ENCODE data around the gene FOXK1.
A peak's percentile ranks its signal among the peaks of the same experiment; 100 is the strongest.

FOXK1 gene

DNA sequence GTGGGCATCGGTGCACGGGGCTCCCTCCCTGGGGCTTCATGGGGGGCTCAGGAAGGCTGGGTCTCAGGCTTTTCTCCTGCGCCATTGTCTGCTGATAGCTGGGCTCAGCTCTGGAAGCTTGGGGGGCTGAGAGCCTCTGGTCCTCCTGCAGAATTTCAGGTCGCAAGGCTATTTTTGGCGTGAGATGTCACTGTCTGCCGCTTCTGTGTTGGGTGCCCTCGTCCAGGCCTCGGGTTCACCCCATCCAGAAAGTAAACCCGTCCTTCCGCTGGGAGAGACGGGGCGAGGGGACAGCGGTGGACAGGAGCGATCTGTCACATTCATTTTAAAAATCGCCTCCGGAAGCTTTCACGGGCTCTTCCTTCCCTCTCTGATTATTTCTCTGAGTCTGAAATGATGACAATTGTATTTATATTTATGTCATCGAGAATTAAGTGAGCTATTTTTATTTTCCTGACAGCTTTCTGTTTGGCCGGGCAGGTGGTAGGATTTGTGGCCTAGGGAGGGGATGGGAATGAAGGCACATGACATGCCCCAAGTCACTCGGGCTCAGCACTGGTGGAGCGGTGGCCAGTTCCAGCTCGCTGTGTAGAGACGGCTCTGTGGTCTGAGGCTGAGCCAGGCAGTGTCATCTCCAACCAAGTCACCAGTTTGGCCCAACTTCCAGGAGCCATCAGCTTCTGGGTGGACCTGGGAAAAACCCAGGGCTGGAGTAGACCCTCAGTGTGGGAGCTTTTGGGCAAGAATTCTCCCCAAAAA, 52.7 kb downstream of the FOXK1 start:
- Histone ChIP-seq H3K36me3 (peaks cover 21% of the 10 kb centered on the region), H3K27me3 (no peaks in the 10 kb centered on the region), H3K4me1 (peaks cover 10% of the 10 kb centered on the region), H3K9me3 (no peaks in the 10 kb centered on the region), H3K4me3 (ENCODE audit: low read depth, low read length) (no peak overlapping the region)
- TF ChIP-seq, protein P1, sequence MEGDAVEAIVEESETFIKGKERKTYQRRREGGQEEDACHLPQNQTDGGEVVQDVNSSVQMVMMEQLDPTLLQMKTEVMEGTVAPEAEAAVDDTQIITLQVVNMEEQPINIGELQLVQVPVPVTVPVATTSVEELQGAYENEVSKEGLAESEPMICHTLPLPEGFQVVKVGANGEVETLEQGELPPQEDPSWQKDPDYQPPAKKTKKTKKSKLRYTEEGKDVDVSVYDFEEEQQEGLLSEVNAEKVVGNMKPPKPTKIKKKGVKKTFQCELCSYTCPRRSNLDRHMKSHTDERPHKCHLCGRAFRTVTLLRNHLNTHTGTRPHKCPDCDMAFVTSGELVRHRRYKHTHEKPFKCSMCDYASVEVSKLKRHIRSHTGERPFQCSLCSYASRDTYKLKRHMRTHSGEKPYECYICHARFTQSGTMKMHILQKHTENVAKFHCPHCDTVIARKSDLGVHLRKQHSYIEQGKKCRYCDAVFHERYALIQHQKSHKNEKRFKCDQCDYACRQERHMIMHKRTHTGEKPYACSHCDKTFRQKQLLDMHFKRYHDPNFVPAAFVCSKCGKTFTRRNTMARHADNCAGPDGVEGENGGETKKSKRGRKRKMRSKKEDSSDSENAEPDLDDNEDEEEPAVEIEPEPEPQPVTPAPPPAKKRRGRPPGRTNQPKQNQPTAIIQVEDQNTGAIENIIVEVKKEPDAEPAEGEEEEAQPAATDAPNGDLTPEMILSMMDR (IDR thresholded peaks at IDR 0.05; ENCODE audit: low read depth, low read length): no peak
- DNase-seq: no peak

DNA sequence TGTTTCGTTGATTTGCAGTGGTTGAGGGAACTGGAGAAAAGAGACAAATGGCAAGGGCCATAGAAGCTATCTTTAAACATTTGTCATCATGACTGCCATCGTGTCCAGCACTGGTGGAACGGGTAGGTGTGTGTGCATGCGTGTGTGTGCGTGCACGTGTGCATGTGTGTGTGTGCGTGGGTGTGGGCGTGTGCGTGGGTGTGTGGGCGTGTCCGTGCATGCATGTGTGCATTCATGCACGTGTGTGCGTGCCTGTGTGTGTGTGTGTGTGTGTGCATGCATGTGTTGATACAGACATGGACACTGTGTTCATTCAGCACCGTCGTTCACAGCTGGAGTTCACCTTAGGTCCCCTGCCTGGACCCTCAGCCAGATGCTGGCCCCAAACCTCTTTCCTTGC, 55.2 kb downstream of the FOXK1 start:
- Histone ChIP-seq H3K36me3 (peaks cover 27% of the 10 kb centered on the region), H3K4me3 (ENCODE audit: low read depth, low read length) (no peak overlapping the region), H3K27me3 (no peaks in the 10 kb centered on the region), H3K4me1 (peaks cover 11% of the 10 kb centered on the region), H3K9me3 (no peaks in the 10 kb centered on the region)
- no peak for DNase-seq
- TF ChIP-seq, protein P1 (IDR thresholded peaks at IDR 0.05; ENCODE audit: low read depth, low read length): no peak

DNA sequence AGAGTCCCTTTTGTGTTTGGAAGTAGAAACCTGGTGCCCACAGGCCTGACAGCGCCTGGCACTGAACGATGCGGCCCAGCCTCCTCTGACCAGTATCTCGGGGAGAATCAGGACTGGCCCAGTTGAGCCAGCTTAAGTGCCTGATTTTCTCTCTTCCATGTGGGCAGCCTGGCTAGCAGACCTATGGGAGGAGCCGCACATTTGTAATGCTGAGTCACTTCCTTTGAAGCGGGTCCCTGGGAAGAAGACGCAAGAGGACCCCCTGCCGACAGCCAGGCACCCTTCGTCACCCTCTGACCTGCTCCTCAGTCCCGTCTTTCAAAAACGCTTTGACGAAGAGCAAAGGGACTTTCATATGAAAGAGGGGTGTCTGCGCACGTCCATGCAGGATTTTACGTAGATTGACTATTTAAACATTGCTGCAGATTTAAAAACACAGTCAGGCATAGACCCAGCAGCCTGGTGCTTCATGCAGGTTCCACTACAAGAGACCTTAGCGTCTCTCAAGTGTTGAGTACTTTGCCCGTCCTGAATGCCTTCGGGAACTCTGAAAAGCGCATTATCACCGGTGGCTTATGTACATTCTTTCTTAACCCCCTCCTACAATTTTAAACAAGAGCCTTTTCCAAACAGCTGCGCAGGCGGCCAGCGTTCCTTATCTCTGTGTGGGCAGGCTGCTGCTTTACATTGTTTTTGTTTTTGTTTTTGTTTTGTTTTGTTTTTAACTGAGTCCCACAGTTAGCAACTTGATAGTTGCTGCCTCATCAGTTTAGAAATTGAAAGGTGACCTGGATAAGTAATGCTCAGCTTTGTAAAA, 56.8 kb downstream of the FOXK1 start:
- Histone ChIP-seq H3K4me1 (peaks cover 11% of the 10 kb centered on the region), H3K27me3 (no peaks in the 10 kb centered on the region), H3K4me3 (ENCODE audit: low read depth, low read length) (peak overlapping the region; percentile 53), H3K36me3 (peaks cover 32% of the 10 kb centered on the region), H3K9me3 (no peaks in the 10 kb centered on the region)
- TF ChIP-seq, protein P1 (IDR thresholded peaks at IDR 0.05; ENCODE audit: low read depth, low read length): no peak; the same call in 1 of the 2 replicates
- peak; percentile 80 for DNase-seq

DNA sequence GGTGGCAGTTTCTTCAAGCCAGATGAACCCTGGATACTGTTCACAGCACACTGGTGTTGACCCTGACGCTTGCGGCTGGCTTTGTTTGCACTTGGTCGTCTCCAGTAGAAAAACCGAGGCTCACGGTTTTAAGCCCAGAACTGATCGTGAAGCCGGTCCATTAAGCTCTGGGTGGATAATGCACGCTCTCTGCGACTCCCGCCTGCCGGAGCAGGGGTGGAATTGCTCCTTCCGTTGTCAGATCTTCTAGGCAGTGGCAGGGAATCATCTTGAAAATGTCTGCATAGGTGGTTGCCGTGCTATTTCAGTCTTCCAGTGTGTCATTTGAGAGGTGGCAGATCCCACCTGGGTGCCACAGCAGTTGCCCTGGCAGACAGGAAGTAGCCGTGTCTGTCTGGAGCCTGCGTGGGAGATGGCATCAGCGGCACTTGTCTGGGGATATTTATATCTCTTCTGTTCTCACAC, 57.5 kb downstream of the FOXK1 start:
- Histone ChIP-seq H3K27me3 (no peaks in the 10 kb centered on the region), H3K36me3 (peaks cover 32% of the 10 kb centered on the region), H3K4me1 (peaks cover 14% of the 10 kb centered on the region), H3K9me3 (no peaks in the 10 kb centered on the region), H3K4me3 (ENCODE audit: low read depth, low read length) (peak overlapping the region; percentile 53)
- peak; percentile 57 for DNase-seq
- TF ChIP-seq, protein P1 (IDR thresholded peaks at IDR 0.05; ENCODE audit: low read depth, low read length): peak; percentile 56

DNA sequence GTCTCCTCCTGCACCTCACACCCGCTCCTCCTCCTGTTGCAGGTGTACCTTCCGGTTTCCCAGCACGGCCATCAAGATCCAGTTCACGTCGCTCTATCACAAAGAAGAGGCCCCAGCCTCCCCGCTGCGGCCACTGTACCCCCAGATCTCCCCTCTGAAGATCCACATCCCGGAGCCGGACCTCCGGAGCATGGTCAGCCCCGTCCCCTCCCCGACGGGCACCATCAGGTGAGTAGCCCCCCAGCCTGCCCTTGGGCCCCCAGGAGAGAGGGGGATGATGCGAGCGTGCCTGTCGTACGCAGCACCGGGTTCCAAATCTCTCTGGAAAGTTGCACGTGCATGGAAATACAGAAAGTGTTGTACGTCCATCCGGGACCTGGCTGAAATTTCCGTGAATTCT, 58.7 kb downstream of the FOXK1 start:
- H3K9me3 ChIP-seq: no peaks in the 10 kb centered on the region
- no peaks in the 10 kb centered on the region for H3K27me3 ChIP-seq
- peaks cover 33% of the 10 kb centered on the region for H3K36me3 ChIP-seq
- H3K4me1 ChIP-seq: peaks cover 16% of the 10 kb centered on the region
- TF ChIP-seq, protein P1 (IDR thresholded peaks at IDR 0.05; ENCODE audit: low read depth, low read length): no peak
- DNase-seq: no peak
- H3K4me3 ChIP-seq (ENCODE audit: low read depth, low read length): no peak overlapping the region
